ENCODE measurements around the gene ITPKB. TPM values are rescaled to one million over a fixed set of nuclear protein-coding genes. Genes with fewer than 3 reads are reported as not detected.

ITPKB gene
- total and polyA plus RNA-seq, 8 donors = 25.0 to 38.7 (median 32.6) TPM

- peaks cover 0 to 2% of the 10 kb centered on the region in 2 donors for H3K9me3 ChIP-seq
- no peak for DNase-seq
- H3K27me3 ChIP-seq = no peaks in the 10 kb centered on the region
- no peak for ATAC-seq
- H3K4me1 ChIP-seq = no peaks in the 10 kb centered on the region
- no peak overlapping the region for H3K4me3 ChIP-seq
- intact Hi-C loops (cut with DNase I) = no loop called here
- H3K36me3 ChIP-seq = no peaks in the 10 kb centered on the region
- TF ChIP-seq CTCF (IDR thresholded peaks at IDR 0.05) = no peak
- H3K27ac ChIP-seq = no peak overlapping the region
Measured at GRCh38 chr1:226596531-226597165, 142.4 kb downstream of the ITPKB start.

- peaks cover 0 to 2% of the 10 kb centered on the region in 2 donors for H3K9me3 ChIP-seq
- no peak overlapping the region for H3K4me3 ChIP-seq
- H3K27me3 ChIP-seq = no peaks in the 10 kb centered on the region
- DNase-seq (no peak), ATAC-seq (no peak)
- H3K27ac ChIP-seq = no peak overlapping the region
- no peak for TF ChIP-seq CTCF (IDR thresholded peaks at IDR 0.05)
- intact Hi-C loops (cut with DNase I) = no loop called here
- no peaks in the 10 kb centered on the region for H3K36me3 ChIP-seq
- H3K4me1 ChIP-seq = no peaks in the 10 kb centered on the region
Measured at GRCh38 chr1:226593541-226593940, 145.5 kb downstream of the ITPKB start.

- Histone ChIP-seq H3K36me3 (no peaks in the 10 kb centered on the region), H3K27me3 (no peaks in the 10 kb centered on the region), H3K4me3 (no peak overlapping the region), H3K4me1 (no peaks in the 10 kb centered on the region), H3K9me3 (peaks cover 0 to 1% of the 10 kb centered on the region in 2 donors), H3K27ac (no peak overlapping the region)
- no peak for TF ChIP-seq CTCF (IDR thresholded peaks at IDR 0.05)
- DNase-seq (no peak), ATAC-seq (no peak)
- intact Hi-C loops (cut with DNase I) = no loop called here
Measured at GRCh38 chr1:226590614-226591013, 148.5 kb downstream of the ITPKB start.

- Histone ChIP-seq H3K4me1 (no peaks in the 10 kb centered on the region), H3K27ac (no peak overlapping the region), H3K4me3 (no peak overlapping the region), H3K36me3 (no peaks in the 10 kb centered on the region), H3K9me3 (no peaks in the 10 kb centered on the region), H3K27me3 (no peaks in the 10 kb centered on the region)
- ATAC-seq (no peak), DNase-seq (no peak)
- intact Hi-C loops (cut with DNase I) = no loop called here
- no peak for TF ChIP-seq CTCF (IDR thresholded peaks at IDR 0.05)
Measured at GRCh38 chr1:226589008-226589733, 149.9 kb downstream of the ITPKB start.

- H3K27me3 ChIP-seq = no peaks in the 10 kb centered on the region
Measured at GRCh38 chr1:226588484-226588883, 150.6 kb downstream of the ITPKB start.

More at GRCh38 chr1:226588484-226588883, 150.6 kb downstream of the ITPKB start:
- H3K27ac ChIP-seq = no peak overlapping the region
- ATAC-seq (no peak), DNase-seq (no peak)
- no peaks in the 10 kb centered on the region for H3K9me3 ChIP-seq
- H3K4me3 ChIP-seq = no peak overlapping the region
- H3K4me1 ChIP-seq = no peaks in the 10 kb centered on the region
- no peaks in the 10 kb centered on the region for H3K36me3 ChIP-seq
- no peak for TF ChIP-seq CTCF (IDR thresholded peaks at IDR 0.05)
- intact Hi-C loops (cut with DNase I) = no loop called here

Measured in left lung (tissue), 10 donors.